NT2/D1 (cell line): ENCODE measurements around the gene SGCD.

Source experiments
- YY1 ChIP-seq: IDR thresholded peaks from 2 replicates; pipeline ENCODE4 v1.6.1; 2011; ENCODE audit not compliant: insufficient read length, insufficient read depth
- ZNF274 ChIP-seq: IDR thresholded peaks from 2 replicates; pipeline ENCODE4 v1.6.1; 2011; ENCODE audit warnings: mild to moderate bottlenecking, low read depth, low read length

DNA sequence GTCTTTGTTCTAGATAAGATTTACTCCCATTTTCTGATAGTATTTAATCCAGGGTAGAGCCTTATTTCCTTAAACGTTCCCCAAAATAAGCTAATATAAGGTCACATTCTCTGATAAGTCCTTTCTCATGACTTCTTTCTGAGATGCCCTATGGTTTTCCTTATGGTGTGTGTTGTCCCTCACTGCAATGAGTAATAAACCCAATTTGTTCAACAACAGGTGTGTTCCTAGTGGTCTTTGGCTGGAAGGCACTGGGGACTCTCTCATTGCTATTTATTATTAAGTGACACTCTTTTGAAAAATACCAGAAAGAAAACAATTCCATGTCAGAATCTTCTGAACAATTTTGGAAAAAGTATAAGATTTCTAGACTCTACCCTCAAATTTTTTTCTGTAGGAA lies 266.6 kb downstream of the SGCD start:
- TF ChIP-seq ZNF274 (no peak), YY1 (no peak)
